HEK293 (cell line): ENCODE measurements around the gene PRSS56.

Experiments
- CTCF ChIP-seq: fragments of 450-650 bp; formaldehyde crosslinking; IDR thresholded peaks from 2 replicates; pipeline ENCODE4 v1.5.1; 2016; ENCODE audit warnings: missing biosample characterization, missing genetic modification characterization
- TF ChIP-seq, protein P1 (sequence below): IDR thresholded peaks from 2 replicates; pipeline ENCODE4 v1.6.1; 2011; ENCODE audit warnings: mild to moderate bottlenecking, low read depth, low read length, borderline replicate concordance

DNA sequence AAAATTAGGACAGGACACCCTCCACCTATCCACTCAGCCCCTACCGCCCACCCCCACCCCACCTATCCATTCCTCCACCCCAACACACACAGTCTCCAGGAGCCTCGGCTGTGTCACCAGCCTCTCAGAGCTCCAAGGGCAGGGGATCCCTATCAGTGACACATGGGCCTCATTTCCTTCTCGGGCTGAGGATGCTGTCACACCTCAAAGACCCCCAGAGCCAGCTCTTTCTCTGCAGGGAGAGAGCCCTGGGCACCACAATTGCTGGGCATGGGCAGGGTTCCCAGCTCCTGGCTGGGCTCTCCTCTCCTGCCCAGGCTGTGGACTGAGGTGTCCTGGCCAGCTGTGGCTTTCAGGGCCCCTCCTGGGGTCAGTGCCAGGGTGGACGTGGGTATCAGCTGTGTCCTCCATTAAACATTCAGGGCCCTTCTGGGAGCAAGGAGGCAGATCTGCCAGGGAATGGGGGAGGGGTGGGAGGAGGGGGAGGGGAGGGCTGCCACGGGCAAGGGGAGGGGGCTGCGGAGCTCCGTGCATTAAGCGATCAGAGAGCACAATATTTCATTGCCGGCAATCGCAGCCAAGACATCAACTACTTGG, 18.3 kb upstream of the PRSS56 start:
- no peak for TF ChIP-seq CTCF (tag by site-specific recombination)
- TF ChIP-seq, protein P1, sequence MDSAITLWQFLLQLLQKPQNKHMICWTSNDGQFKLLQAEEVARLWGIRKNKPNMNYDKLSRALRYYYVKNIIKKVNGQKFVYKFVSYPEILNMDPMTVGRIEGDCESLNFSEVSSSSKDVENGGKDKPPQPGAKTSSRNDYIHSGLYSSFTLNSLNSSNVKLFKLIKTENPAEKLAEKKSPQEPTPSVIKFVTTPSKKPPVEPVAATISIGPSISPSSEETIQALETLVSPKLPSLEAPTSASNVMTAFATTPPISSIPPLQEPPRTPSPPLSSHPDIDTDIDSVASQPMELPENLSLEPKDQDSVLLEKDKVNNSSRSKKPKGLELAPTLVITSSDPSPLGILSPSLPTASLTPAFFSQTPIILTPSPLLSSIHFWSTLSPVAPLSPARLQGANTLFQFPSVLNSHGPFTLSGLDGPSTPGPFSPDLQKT = no peak
